ENCODE results near the gene RAB6B. TPM values are rescaled to one million over a fixed set of nuclear protein-coding genes. Genes with fewer than 3 reads are reported as not detected.

RAB6B gene
- polyA plus RNA-seq, 1 donor (not counting 4 experiments of a cell fraction or from before 2014, with no cell fraction given), result 2.2 TPM

GRCh38 chr3:133783762-133784161, 111.9 kb downstream of the RAB6B start:
- FAIRE-seq, result no peak
- no peaks in the 10 kb centered on the region for H4K20me1 ChIP-seq (ENCODE audit: control insufficient read depth, extremely low read depth, insufficient read depth, low read length)
- H3K4me2 ChIP-seq (ENCODE audit: control insufficient read depth, extremely low read depth, insufficient read depth, low read depth, low read length), result no peak overlapping the region
- no peak for TF ChIP-seq CTCF (optimal IDR thresholded peaks at IDR 0.05 in 1 of 3, IDR thresholded peaks at IDR 0.05 in 1 of 3, conservative IDR thresholded peaks at IDR 0.05 in 1 of 3; ENCODE audit: extremely low read depth in 1 of 3, insufficient read depth in 2 of 3, low read length in 3 of 3)
- no peak for TF ChIP-seq EZH2 (IDR thresholded peaks at IDR 0.05; ENCODE audit: low read length)
- H3K9ac ChIP-seq (ENCODE audit: control insufficient read depth, extremely low read depth, insufficient read depth, low read length), result no peak overlapping the region
- H3K36me3 ChIP-seq (ENCODE audit: control insufficient read depth in 2 of 2, extremely low read depth in 1 of 2, insufficient read depth in 2 of 2, low read length in 2 of 2), result no peaks in the 10 kb centered on the region
- H3K79me2 ChIP-seq (ENCODE audit: control insufficient read depth, insufficient read depth, low read length), result no peaks in the 10 kb centered on the region
- peaks cover 4% of the 10 kb centered on the region for H3K27me3 ChIP-seq (ENCODE audit: control insufficient read depth, extremely low read depth, insufficient read depth, low read length)
- dilution Hi-C loops (cut with MboI; ENCODE audit: extremely low pct_ligation_motif_present, low sequenced_read_pairs), result no loop called here
- no peaks in the 10 kb centered on the region for H3K4me1 ChIP-seq (ENCODE audit: control insufficient read depth, extremely low read depth, insufficient read depth, low read length)
- DNase-seq (ENCODE audit: low read depth, low spot score), result no peak
- no peaks in the 10 kb centered on the region for H3K9me1 ChIP-seq (ENCODE audit: control insufficient read depth, extremely low read depth, insufficient read depth, low read length)
- H2AFZ ChIP-seq (ENCODE audit: control insufficient read depth, low read length), result no peak overlapping the region
- no peaks in the 10 kb centered on the region for H3K9me3 ChIP-seq (ENCODE audit: control insufficient read depth, low read depth, low read length)
- no peak overlapping the region for H3K4me3 ChIP-seq (ENCODE audit: control insufficient read depth in 2 of 3, extremely low read depth in 1 of 3, insufficient read depth in 2 of 3, low read depth in 1 of 3, low read length in 3 of 3)
- no peak overlapping the region for H3K27ac ChIP-seq (ENCODE audit: control insufficient read depth, insufficient read depth, low read length)

GRCh38 chr3:133782454-133782853, 113.2 kb downstream of the RAB6B start:
- Histone ChIP-seq H3K79me2 (ENCODE audit: control insufficient read depth, insufficient read depth, low read length) (no peaks in the 10 kb centered on the region), H3K9me3 (ENCODE audit: control insufficient read depth, low read depth, low read length) (no peaks in the 10 kb centered on the region), H4K20me1 (ENCODE audit: control insufficient read depth, extremely low read depth, insufficient read depth, low read length) (no peaks in the 10 kb centered on the region), H3K9ac (ENCODE audit: control insufficient read depth, extremely low read depth, insufficient read depth, low read length) (no peak overlapping the region), H3K9me1 (ENCODE audit: control insufficient read depth, extremely low read depth, insufficient read depth, low read length) (no peaks in the 10 kb centered on the region), H3K4me1 (ENCODE audit: control insufficient read depth, extremely low read depth, insufficient read depth, low read length) (peaks cover 3% of the 10 kb centered on the region), H3K27ac (ENCODE audit: control insufficient read depth, insufficient read depth, low read length) (no peak overlapping the region), H3K4me3 (ENCODE audit: control insufficient read depth in 2 of 3, extremely low read depth in 1 of 3, insufficient read depth in 2 of 3, low read depth in 1 of 3, low read length in 3 of 3) (no peak overlapping the region), H2AFZ (ENCODE audit: control insufficient read depth, low read length) (no peak overlapping the region), H3K36me3 (ENCODE audit: control insufficient read depth in 2 of 2, extremely low read depth in 1 of 2, insufficient read depth in 2 of 2, low read length in 2 of 2) (no peaks in the 10 kb centered on the region), H3K27me3 (ENCODE audit: control insufficient read depth, extremely low read depth, insufficient read depth, low read length) (peaks cover 9% of the 10 kb centered on the region), H3K4me2 (ENCODE audit: control insufficient read depth, extremely low read depth, insufficient read depth, low read depth, low read length) (no peak overlapping the region)
- dilution Hi-C loops (cut with MboI; ENCODE audit: extremely low pct_ligation_motif_present, low sequenced_read_pairs), result no loop called here
- DNase-seq (ENCODE audit: low read depth, low spot score), result no peak
- no peak for FAIRE-seq
- TF ChIP-seq EZH2 (IDR thresholded peaks at IDR 0.05; ENCODE audit: low read length), result no peak
- no peak for TF ChIP-seq CTCF (optimal IDR thresholded peaks at IDR 0.05 in 1 of 3, IDR thresholded peaks at IDR 0.05 in 1 of 3, conservative IDR thresholded peaks at IDR 0.05 in 1 of 3; ENCODE audit: extremely low read depth in 1 of 3, insufficient read depth in 2 of 3, low read length in 3 of 3)
